ENCODE measurements around the gene TSNAX.
A peak's percentile ranks its signal among the peaks of the same experiment; 100 is the strongest.
"Not testable (repeated sequence)": the region's sequence is repeated elsewhere in the genome, so short reads cannot be mapped to it uniquely, and the experiment has no call there.

TSNAX gene

DNA sequence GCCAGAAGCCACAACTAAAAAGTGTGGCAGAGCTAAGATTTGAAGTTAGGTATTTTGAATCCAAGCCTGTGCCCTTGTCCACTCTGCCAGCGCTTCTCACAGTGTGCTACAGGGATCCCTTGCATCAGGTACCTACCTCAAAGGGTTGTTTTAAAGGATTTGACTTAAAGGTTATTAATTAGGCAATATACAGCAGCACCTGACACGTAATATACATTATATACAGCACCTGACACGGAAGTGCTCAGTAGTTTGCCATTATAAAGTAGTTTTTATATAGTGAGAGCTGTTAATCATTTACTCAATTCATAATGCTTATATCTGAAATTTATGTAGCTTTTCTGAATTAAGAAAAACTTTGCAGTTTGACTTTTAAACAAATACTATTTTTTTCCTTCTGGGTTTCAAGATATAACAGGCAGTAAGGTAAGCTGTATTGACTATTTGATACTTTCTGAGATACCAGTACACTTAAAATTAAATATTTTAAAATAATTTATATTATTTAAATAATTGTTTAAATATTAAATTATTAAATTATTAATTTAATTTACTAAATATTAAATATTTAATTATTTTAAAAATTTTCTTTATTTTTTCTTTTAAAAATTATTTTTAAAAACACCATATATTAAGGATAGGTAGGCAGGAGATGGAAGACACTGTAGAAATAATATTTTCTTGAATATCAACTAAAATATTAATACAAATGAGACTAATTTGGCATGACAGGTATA is 33.3 kb downstream of the TSNAX start:
- DNase-seq (ENCODE audit: low spot score), result no peak

DNA sequence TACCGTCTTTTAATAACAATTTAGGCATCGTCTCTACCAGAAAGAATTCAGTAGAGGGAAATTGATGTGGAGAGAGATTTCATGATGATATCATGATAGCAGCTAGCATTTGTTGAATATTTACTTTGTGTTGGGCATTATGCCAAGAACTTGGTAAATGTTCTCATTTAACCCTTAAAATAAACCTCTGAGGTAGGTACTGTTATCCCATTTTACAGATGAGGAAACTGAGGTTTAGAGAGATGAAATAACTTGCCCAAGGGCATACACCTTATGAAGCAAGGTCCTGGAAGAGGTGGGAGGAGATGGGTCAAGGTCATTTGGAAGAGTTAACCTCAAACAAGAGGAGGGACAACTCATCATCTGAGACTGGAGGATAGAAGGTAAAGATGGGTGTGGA is 34.8 kb downstream of the TSNAX start:
- DNase-seq (ENCODE audit: low spot score), result no peak

DNA sequence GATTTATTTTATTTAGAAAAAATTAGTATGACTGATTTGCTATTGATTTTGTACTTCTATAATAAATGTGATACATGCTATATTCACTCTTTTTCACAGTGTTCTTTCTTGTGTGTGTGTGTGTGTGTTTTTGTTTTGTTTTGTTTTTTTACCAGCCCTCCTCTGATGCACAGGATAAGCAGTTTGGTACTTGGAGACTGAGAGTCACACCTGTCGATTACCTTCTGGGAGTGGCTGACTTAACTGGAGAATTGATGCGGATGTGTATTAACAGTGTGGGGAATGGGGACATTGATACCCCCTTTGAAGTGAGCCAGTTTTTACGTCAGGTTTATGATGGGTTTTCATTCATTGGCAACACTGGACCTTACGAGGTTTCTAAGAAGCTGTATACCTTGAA is 35.9 kb downstream of the TSNAX start:
- DNase-seq (ENCODE audit: low spot score), result no peak

DNA sequence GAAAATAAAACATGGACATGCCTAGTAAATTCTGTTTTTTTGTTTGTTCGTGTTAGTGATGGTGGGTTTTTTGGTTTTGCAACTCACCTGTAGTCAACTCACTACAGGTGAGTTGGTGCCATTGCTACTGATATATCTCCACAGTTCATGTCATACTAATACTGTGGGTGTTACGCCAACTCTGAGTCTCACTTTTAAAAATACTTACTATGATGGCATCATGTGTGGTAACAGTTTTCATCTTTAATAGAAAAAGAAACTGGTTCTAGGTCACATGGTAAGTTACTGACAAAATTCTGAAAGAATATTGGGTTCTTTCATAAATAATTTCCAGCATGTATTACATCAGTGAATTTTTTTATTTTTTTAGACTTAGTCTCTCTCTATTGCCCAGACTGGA is 38.0 kb downstream of the TSNAX start:
- no peak for DNase-seq (ENCODE audit: low spot score)

DNA sequence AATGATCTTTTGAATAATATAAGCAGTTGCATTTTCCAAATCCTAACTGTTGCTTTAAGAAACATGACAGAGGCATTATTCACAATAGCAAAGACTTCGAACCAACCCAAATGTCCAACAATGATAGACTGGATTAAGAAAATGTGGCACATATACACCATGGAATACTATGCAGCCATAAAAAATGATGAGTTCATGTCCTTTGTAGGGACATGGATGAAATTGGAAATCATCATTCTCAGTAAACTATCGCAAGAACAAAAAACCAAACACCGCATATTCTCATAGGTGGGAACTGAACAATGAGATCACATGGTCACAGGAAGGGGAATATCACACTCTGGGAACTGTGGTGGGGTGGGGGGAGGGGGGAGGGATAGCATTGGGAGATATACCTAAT is 41.8 kb downstream of the TSNAX start:
- DNase-seq (ENCODE audit: low spot score), result not testable (repeated sequence)

DNA sequence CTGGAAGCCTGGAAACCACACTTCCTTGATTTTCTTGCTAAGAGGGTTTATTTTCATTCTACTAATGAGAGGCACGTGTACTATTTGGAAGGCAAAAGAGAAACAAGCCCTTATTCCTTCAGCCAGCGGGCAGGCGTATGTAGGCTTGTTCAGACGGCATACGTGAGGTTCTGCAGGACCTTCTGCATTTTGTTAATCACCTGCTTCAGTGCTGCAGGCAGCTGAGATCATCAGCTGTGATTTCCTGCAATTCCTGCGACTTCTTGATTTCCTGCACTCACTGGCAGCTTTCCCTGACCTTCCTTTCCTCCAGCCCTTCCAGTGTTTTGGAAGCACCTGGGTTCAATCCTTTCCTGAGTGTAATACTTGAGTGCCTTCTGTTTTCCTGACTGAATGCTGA is 43.4 kb downstream of the TSNAX start:
- no peak for DNase-seq (ENCODE audit: low spot score)

DNA sequence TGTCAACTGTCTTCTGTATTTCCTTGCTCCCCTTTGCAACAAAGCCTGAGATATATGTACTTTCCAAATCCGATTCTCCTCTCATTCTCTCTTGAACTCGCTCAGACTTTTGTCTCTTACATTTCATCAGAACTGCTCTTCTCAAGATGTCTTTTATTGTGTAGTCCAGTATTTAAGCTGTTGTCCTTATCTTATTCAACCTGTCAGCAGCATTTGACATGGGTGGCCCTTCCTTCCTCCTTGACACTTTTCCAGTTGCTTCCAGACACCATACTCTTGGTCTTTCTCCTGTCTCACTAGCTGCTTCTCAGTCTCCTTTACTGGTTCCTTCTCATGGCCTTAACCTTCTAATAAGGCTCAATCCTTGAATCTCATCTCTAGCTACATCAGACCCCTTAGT is 47.0 kb downstream of the TSNAX start:
- DNase-seq (ENCODE audit: low spot score), result no peak

DNA sequence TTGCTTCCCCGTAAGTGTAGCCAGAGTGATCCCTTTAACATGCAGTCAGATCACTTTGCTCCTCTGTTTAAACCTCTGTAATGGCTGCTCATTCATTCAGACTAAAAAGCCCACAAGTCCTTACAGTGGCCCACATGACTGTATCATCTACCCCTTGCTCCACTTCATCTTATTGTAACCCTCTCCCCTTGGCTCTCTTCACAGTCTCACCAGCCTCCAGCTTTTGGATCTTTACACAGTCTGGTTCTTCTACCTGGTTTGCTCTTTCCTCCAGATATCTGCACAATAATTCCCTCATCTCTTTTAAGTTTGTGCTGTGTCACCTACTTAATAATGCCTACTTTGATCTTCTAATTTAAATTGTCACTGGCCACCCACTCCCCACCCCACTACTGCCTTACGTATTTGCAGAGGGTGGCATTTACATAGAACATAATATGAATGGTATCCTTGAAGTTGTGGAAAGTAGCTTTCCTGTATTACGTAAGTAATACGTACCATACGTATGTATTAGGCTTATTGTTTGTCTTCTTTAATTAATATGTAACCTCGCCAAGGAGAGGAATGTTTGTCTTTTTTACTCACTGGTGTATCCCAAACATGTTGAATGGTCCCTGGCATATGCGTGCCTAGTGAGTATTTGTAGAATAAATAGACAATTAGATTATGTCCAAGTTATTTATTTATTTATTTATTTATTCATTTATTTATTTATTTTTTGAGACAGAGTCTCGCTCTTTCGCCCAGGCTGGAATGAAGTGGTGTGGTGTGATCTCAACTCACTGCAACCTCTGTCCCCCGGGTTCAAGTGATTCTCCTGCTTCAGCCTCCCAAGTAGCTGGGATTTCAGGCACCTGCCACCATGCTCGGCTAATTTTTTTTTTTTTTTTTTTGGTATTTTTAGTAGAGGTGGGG is 48.6 kb downstream of the TSNAX start:
- no peak for DNase-seq (ENCODE audit: low spot score)

DNA sequence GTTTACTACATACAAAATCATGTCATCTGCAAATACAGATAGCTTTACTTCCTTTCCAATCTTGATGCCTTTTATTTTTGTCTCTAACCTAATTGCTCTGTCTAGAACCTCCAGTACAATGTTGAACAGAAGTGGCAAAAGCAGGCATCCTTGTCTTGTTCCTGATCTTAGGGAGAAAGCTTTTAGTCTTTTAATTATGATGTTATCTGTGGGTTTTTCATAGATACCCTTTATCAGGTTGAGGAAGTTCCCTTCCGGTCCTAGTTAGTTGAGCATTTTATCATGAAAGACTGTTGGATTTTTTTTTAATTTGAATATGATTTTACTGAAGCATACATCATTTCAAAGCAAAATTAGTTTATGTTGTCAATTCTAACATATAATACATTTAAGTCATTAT is 52.4 kb downstream of the TSNAX start:
- DNase-seq (ENCODE audit: low spot score), result no peak

DNA sequence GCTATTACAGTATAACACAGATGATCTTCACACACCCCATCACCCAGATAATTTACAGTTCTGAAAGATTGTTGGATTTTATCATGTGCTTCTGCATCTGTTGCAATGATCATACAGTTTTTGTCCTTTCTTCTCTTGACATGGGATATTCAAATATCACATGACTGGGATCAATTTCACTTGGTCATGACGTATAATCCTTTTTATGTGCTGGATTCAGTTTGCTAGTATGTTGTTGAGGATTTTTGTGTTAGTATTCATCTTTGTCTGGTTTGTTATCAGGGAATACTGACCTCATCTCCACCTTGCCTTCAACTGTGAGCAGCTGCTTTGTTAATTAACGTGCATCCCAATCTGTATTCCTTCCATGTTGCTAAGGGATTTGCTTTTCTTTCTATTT is 53.4 kb downstream of the TSNAX start:
- DNase-seq (ENCODE audit: low spot score), result no peak

DNA sequence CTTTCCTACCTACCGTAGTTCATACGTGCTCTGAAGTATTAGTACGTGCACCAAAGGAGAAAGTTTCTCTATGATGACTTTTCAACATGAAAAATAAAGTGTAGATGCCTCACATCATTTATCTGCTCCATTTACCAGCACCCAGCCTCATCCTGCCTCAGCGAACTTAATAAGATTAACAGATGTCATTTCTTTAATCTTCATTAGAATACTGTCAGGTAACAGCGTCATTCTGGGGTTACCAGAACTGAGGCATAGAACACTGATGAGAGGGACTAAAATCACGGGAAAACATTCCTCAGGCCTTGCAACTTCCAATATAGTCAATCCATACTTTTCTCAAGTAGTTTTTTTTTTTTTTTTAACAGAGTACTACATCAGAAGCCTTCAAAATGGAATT is 54.9 kb downstream of the TSNAX start:
- no peak for DNase-seq (ENCODE audit: low spot score)

DNA sequence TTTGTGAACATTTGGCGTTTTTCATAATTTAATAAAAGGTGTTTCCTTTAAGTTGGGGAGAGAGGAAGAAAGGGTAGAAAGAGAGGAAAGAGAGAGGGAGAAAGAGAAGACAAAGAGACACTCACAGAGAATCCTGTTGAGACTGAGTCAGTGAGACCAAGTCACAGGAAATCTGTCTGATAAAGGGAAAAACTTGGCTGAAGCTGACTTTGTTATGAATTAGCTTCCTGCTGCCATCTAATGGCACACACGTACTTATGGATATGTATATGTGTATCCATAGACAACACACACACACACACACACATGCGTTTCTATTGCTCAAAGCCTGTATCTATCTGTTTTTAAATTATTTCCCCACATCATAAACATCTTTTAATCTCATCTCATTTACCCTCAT is 55.6 kb downstream of the TSNAX start:
- peak; percentile 27 for DNase-seq (ENCODE audit: low spot score)

DNA sequence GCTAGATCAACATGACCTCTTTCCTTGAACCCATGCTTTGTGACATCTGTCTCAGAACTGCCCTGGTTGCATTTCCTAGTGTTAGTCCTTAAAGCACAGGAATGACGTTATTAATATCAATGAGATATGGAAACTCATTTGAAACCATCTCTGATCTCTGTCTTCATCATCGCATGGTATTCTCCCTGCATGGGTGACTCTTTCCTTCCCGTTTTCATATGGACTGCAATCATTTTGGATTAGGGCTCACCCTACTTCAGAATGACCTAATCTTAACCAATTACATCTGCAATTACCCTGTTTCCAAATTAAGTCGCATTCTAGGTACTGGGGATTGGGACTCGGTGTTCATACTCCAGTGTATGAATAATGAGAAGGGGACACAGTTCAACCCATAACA is 56.5 kb downstream of the TSNAX start:
- DNase-seq (ENCODE audit: low spot score), result no peak

DNA sequence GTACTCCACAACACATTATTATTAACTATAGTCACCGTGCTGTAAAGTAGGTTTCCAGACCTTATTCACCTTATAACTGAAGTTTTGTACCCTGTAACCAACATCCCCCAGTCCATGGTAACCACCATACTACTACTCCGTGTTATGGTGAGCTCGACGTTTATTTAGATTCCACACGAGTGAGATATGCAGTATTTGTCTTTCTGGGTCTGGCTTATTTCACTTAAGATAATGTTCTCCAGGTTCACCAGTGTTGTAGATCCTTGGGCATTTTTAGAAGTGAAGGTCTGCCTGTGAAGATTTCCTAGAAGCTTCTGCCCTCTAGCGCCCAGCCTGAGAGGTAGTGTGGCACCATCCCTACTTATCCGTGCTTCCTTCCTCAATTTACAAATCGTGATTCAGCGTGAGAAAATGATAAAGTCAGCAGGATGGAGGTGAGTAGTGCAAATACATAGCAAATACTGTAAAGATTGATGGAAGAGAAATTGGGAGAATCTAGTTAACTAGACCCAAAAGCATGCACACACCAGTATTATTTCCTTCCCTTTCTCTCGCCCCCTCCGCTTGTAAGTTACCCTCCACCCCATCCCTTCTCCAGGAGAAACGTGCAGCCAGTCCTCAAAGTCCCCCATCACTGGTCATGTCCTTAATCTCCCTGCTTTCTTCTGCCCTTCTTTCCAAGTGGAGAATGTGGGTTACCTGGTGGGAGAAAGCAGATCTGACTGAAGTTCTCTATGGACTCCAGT is 62.2 kb downstream of the TSNAX start:
- DNase-seq (ENCODE audit: low spot score), result peak; percentile 76

DNA sequence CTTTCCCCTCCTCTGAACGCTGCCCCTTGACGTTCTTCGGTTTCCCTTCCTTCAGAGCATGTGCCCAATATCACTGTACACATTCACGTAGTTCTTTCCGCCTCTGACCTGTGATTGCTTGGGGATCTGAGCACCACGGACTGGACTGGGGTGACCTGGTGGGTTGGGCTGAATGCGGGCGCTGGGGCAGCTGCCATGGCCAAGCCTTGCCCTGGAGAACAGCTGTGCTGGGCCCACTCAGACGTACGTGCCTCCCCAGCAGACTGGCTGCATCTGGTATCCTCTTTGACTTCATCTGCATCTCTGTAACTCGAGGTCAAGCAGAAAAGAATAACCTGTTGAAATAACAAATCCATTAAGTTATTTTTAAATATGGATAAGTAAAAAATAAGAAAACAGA is 63.0 kb downstream of the TSNAX start:
- DNase-seq (ENCODE audit: low spot score), result no peak

DNA sequence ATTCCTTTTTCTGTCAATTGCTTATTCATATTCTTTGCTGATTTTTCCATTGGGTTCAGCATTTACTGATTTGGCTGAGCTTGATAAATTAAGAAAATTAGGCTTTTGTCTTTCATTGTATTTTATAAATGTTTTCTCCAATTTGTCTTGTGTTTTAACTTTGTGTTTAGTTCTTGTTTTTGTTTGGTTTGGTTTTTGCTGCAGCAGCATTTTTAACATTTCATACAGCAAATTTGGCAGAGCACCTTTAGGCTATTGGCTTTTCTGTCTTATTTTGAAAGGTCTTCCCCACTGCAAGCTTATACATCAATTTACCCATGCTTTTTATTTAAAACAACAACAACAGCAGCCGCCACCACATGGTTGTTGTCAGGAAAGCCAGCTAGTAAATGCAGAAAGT is 64.3 kb downstream of the TSNAX start:
- no peak for DNase-seq (ENCODE audit: low spot score)

DNA sequence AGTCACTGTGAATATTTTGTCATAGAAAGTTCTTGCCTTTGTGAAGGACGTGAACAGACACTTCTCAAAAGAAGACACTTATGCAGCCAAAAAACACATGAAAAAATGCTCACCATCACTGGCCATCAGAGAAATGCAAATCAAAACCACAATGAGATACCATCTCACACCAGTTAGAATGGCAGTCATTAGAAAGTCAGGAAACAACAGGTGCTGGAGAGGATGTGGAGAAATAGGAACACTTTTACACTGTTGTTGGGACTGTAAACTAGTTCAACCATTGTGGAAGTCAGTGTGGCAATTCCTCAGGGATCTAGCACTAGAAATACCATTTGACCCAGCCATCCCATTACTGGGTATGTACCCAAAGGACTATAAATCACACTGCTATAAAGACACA is 64.8 kb downstream of the TSNAX start:
- DNase-seq (ENCODE audit: low spot score), result not testable (repeated sequence)

DNA sequence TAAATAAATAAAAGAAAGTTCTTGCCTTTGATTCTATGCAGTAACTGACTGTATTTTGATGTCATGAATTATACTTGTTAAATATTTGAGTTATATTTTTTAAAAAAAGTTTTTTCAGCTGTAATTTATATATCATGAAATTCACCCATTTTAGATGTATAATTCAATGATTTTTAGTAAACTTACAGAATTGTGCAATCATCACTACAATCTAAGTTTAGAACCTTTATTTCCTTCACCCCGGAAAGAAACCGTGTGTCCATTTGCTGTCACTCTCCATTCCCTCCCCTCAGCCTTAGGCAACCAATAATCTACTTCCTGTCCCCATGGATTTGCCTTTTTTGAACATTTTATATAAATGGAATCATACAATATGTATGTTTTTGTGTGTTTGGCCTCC is 65.7 kb downstream of the TSNAX start:
- no peak for DNase-seq (ENCODE audit: low spot score)

DNA sequence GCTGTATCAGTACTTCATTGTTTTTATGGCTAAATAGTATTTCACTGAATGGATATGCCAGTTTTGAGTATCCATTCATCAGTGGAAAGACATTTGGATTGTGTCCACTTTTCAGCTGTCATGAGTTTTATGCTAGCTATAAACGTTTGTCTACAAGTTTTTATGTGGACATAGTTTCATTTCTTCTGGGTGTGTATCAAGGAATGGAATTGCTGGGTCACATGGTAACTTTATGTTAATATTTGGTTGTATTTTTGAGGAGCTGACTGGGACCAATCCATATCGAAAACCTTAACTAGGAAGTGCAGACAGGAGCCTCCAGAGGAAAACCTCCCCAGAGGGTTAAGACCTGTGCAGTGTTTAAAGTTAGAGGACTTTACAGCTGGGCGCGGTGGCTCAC is 66.3 kb downstream of the TSNAX start:
- no peak for DNase-seq (ENCODE audit: low spot score)

DNA sequence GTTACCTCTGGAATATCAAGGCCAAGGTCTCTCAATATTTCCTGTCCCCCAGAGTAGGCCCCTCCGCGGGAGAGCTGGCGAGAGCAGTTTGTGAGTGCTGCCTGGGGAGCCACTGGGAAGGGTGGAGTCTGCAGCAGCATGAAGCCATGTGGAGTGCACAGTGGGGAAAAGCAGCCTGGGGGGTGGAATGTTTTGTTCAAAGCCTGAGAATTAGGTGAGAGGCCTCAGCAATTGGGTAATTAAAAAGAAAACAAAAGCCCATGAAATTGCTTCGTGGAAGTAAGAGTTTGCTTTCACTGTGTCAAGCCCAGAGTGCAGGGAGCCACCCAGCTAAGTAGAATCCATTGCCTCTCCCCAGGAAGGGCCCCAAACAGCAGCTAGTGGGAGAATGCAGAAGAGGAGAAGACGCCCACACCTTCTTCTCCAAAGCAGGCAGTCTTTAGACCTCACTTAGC is 67.9 kb downstream of the TSNAX start:
- DNase-seq (ENCODE audit: low spot score), result no peak

DNA sequence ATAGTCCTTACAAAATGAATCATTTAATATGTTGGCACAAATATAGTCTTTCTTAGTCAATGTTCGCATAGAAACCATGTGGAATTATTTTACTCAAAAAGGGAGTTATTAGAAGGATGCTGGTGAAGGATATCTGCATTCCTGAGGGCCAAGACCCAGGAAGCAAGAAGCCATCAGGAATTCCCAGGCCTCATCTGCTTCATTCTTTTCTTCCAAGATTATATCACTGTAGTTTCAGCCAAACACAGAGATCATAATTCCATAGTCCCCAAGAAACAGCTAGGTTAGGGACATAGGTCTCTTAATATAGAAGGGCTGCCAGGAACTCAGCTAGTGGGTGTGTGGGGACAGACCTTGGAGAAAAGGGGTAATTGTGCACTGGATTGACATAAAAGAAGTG is 69.5 kb downstream of the TSNAX start:
- DNase-seq (ENCODE audit: low spot score), result no peak

DNA sequence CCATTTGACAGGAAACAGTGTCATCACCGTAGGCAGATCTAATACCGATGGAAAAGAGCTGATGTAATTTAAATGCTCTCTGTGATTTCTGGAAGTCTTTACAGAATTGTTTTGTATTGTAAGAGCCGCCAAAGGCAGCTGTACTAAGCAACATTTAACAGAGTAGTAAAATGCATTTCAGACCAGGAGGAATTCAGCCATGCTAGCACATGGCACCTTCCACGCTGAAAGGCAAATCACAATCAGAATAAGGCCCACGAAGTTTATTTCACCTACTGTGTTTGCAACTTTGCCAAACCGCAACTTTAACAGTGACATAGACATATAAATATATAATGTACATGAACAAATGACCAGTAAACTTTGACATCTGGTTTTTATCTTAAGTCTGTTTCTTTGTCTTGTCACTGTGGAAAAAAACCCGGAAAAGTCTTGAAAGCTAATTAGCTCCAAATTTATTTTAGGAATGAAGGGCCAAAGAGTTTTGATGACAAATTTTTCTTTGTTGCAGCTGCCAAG is 72.0 kb downstream of the TSNAX start:
- peak; percentile 20 for DNase-seq (ENCODE audit: low spot score)
